ENCODE measurements around the gene TTC28.
"Not testable (repeated sequence)": the region's sequence is repeated elsewhere in the genome, so short reads cannot be mapped to it uniquely, and the experiment has no call there.

Gene TTC28

DNA sequence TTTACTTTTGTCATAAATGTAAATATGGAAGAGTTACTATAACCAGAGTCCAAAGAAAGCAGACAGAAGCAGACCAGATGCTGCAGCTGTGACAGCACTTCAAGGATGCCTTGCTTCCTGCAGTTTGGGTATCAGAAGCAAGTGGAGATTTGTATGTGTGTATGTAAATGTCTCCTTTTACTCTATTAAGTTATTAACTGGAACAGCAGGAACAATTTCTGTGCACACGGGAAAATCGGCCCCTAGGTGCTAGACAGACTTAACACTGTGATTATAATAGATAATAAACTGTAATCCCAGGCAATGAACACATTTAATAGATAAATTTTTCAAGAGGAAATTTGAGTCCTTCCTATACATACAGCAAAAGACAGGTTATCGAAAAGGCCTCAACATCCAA, 582.0 kb downstream of the TTC28 start:
- no peak overlapping the region for H3K4me3 ChIP-seq (ENCODE audit: low read depth, low read length)
- CTCF ChIA-PET, result interaction anchor here (1.0 to 1.5 kb wide), 3 partner anchors 8 to 46 kb away, joined by 3 to 5 read pairs (median 4); no protein-coding TSS in a partner anchor
- TF ChIP-seq, protein P1, sequence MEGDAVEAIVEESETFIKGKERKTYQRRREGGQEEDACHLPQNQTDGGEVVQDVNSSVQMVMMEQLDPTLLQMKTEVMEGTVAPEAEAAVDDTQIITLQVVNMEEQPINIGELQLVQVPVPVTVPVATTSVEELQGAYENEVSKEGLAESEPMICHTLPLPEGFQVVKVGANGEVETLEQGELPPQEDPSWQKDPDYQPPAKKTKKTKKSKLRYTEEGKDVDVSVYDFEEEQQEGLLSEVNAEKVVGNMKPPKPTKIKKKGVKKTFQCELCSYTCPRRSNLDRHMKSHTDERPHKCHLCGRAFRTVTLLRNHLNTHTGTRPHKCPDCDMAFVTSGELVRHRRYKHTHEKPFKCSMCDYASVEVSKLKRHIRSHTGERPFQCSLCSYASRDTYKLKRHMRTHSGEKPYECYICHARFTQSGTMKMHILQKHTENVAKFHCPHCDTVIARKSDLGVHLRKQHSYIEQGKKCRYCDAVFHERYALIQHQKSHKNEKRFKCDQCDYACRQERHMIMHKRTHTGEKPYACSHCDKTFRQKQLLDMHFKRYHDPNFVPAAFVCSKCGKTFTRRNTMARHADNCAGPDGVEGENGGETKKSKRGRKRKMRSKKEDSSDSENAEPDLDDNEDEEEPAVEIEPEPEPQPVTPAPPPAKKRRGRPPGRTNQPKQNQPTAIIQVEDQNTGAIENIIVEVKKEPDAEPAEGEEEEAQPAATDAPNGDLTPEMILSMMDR (IDR thresholded peaks at IDR 0.05; ENCODE audit: insufficient read depth, low read length, missing control alignments), result no peak
- DNase-seq (ENCODE audit: low read depth, low spot score), result no peak
- POLR2A ChIA-PET, result no interaction called here

DNA sequence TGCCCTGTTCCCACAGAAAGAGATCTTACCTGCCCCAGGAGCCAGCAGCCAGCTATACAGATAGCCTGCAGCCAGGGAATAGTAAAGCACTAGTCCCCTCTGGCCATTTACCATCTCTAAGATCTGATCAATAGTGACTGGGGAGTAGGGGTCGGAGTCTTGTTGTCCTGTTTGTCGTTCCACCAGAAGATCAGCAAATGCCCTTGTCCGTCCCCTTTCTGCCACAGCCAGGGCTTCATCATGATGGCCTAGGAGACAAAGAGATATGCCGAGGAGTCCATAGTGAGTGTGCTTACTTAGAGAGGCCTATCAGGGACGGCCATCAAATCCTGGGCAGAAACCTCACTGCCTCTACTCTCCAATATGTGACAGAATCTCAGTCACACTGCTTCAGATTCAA, 583.5 kb downstream of the TTC28 start:
- H3K4me3 ChIP-seq (ENCODE audit: low read depth, low read length), result no peak overlapping the region
- TF ChIP-seq, protein P1 (IDR thresholded peaks at IDR 0.05; ENCODE audit: insufficient read depth, low read length, missing control alignments), result no peak
- POLR2A ChIA-PET, result no interaction called here
- no peak for DNase-seq (ENCODE audit: low read depth, low spot score)
- CTCF ChIA-PET, result interaction anchor here (1.4 to 2.6 kb wide), 2 partner anchors 44 to 333 kb away, joined by 3 to 8 read pairs; no protein-coding TSS in a partner anchor

DNA sequence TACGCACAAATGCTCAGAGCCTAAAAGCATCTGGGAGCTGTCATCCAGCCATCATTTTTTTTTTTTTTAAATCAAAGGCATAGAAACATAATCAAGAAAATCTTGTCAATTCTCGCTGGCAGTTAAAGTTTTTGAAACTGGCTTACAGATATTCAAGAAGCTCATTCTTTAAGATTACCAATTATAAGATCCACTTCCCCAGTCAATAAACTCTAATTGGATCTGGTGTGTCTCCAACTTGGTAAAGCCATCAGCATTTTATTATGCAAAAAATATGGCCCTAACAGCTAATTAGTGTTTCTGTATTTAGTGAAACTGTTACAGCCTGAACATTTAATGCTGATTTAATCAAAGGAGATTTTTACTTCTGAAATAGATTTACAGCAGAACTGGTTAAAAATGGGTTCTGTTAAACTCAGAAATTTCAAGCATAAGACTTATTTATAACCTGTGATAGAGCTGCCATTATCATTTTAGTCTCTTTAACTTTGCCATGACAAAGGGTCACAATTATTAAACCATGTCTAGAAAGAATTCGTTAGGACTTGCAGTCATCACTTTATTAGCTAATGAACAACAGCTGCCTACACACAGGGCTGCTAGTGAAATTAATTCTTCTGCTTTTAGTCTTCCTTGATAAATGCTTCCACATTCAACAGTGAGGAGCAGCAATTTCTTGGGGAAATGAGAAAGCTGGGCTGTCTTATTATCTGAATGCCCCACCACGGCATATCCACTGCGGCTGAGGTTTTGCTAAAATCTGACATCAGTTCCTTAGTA, 584.1 kb downstream of the TTC28 start:
- no peak for DNase-seq (ENCODE audit: low read depth, low spot score)
- ChIA-PET POLR2A (no interaction called here), CTCF (interaction anchor here (1.2 to 2.6 kb wide), 4 partner anchors 17 to 334 kb away, joined by 3 to 8 read pairs (median 5); no protein-coding TSS in a partner anchor)
- TF ChIP-seq, protein P1 (IDR thresholded peaks at IDR 0.05; ENCODE audit: insufficient read depth, low read length, missing control alignments), result no peak
- no peak overlapping the region for H3K4me3 ChIP-seq (ENCODE audit: low read depth, low read length)

DNA sequence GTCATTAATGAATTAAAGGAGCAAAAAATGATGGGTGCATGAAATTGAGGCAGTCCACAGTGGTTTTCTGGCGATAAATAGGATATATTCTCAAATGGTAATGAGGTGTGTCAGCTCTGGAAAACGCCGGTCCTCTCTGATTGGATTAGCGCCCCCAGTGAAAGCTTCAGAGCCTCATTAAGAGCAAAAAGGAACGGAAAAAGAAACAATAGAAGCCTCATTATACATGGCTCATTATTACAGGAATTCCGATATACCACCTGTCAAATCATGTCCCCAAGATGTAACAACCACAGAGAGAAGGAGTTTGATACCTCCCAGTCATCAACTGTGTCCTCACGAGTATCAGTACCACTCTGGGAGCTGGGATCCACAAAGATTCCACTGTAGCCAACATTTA, 584.9 kb downstream of the TTC28 start:
- ChIA-PET CTCF (interaction anchor here (1.2 to 2.6 kb wide), 4 partner anchors 15 to 43 kb away, joined by 3 to 8 read pairs (median 6); no protein-coding TSS in a partner anchor), POLR2A (no interaction called here)
- no peak for DNase-seq (ENCODE audit: low read depth, low spot score)
- H3K4me3 ChIP-seq (ENCODE audit: low read depth, low read length), result no peak overlapping the region
- TF ChIP-seq, protein P1 (IDR thresholded peaks at IDR 0.05; ENCODE audit: insufficient read depth, low read length, missing control alignments), result no peak

DNA sequence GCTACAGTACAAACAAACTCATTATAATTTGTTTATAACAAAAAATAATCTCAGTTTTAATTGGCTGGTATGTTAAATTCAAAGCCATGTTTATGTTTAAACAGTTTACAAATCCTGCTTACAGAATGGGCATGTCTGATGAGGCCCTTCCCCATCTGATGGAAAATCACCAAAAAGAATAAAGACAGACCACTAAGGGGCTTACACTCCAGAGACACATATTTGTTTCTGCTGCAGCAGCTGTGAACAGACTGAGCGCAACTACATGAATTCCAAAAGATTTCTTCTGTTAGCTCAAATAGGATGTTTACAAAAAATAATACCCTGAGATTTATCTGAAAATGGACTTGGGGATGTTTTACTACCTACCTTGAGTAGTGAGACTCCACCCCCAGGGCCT, 585.9 kb downstream of the TTC28 start:
- DNase-seq (ENCODE audit: low read depth, low spot score), result no peak
- TF ChIP-seq, protein P1 (IDR thresholded peaks at IDR 0.05; ENCODE audit: insufficient read depth, low read length, missing control alignments), result no peak
- ChIA-PET CTCF (interaction anchor here (1.7 to 2.2 kb wide), 2 partner anchors 16 to 19 kb away, joined by 6 to 7 read pairs; no protein-coding TSS in a partner anchor), POLR2A (no interaction called here)
- no peak overlapping the region for H3K4me3 ChIP-seq (ENCODE audit: low read depth, low read length)

DNA sequence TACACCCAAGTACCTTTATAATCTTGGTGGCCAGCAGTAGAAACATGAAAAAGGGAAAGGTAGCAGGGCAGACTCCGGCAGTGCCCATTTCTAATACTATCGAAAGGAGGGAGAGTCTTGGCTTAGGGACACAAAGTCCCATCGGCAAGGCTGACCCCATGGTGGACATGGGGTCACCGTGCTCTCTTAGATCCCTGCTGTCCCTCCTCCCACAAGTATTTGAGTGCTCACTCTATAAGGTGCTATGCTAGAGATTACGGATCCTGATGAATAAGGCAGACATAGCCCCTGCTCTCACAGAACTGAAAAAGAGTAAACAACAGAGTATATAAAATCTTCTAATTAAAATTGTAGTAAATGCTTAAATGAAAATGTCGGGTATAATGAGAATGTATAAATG, 588.2 kb downstream of the TTC28 start:
- DNase-seq (ENCODE audit: low read depth, low spot score), result no peak
- TF ChIP-seq, protein P1 (IDR thresholded peaks at IDR 0.05; ENCODE audit: insufficient read depth, low read length, missing control alignments), result no peak
- no peak overlapping the region for H3K4me3 ChIP-seq (ENCODE audit: low read depth, low read length)
- ChIA-PET POLR2A (no interaction called here), CTCF (no interaction called here)

DNA sequence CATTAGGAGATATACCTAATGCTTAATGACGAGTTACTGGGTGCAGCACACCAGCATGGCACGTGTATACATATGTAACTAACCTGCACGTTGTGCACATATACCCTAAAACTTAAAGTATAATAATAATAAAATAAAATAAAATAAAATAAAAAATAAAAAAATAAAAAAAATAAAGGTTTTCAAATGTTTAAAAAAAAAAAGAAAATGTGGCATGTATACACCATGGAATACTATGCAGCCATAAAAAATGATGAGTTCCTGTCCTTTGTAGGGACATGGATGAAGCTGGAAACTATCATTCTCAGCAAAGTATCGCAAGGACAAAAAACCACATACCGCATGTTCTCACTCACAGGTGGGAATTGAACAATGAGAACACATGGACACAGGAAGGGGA, 590.1 kb downstream of the TTC28 start:
- DNase-seq (ENCODE audit: low read depth, low spot score); CTCF ChIA-PET; POLR2A ChIA-PET; H3K4me3 ChIP-seq (ENCODE audit: low read depth, low read length): not testable (repeated sequence)

Data from AG04449 (cell line).